GM18870 (cell line): ENCODE results near the gene RRAD.
"Not testable (repeated sequence)": the region's sequence is repeated elsewhere in the genome, so short reads cannot be mapped to it uniquely, and the experiment has no call there.

Source experiments
- ATAC-seq: cut with Tn5 transposase; IDR thresholded peaks from one replicate; pipeline ENCODE4 v1.9.1; 2021; ENCODE audit warnings: moderate library complexity; ENCODE audit not compliant: unreplicated experiment

Gene RRAD

DNA sequence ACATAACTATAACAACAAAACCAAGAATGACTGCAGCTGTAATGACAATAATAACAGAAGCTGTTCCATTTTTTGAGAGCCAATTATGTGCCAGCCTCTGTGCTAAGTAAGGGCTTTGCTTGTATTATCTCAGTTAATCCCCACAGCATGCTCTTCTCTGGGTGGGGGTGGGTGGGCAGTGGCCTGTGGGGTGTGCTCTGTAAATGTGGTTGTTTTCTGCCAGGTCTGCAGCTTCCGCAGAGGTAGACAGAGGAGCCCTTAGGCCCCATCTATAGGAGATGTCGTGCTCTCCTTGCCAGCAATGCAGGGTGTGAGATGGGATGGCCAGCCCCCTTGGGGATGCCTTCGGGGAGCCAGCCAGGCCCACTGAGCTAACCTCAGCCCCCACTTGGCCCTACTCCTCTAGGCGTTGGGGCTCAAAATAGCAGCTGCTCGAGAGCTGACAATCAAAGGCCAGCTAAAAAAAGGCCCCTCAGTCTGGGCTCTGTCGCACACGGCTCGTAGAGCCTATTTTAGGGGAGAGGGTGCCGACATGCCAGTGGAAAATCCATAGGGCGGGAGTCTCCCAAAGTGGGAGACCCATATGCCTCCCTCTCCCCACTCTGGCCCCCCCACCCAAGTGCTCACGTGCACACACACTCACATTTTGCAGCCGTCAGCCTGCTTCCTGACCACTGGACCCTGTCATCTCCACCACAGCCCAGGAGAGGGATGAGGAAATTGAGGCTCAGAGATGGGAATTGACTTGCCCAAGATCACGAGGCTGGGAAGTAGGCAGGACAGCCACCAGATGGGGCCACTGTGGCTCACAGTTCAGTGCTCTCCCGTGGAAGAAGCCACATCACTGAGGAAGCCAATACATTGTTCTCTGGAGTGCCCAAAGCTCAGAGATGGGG, 22.4 kb downstream of the RRAD start:
- no peak for ATAC-seq

DNA sequence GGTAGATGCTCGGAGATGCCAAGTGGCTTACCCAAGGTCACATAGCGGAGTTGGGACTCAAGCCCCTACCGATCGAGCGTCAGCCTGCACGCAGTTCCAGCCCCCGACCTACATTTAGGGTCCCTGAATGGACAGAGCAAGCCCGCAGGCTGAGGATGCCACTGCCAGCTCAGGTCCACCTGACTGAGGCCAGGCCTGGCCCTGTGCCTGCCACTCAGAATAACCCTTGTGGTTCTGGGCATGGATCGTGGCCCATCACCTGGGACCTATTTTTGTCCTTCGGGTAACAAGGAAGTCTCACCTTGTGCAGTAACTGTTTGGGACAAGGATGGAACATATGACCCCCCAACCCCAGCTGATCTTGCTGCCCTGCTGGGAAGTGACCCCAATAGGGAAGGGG, 23.7 kb downstream of the RRAD start:
- no peak for ATAC-seq

DNA sequence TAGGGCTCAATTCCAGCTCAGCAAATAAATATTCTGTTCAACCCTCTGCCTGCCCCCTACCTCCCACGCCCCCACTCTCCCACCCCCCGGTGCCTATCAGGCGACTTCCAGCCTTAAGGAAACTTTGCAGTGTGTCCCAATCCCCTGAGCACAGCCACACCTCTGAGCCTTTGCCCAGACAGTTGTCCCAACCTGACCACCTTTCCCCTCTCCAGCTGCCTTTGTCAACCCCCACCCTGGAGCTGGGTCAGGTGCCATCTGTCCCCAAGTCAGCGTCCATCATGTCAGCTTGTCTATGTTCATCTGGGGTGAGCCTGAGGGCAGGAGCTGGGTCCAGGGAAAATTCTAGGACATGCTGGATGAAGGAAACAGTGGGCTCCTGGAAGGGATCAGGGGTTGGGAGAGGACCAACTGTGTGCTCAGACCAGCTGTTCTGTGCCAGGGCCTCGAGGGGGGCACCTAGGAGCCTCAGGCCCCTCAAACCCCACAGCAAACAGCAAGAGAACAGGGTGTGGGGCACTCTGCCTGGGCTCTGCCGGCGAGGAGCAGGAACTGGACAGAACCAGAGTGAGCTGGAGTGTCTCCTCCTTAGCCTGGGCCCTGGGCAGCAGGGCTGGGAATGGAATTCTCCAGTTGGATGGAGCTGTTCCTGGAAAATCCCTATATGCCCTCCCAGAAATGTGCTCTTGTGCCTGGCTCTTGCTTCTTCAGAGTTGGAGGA, 24.5 kb downstream of the RRAD start:
- no peak for ATAC-seq

DNA sequence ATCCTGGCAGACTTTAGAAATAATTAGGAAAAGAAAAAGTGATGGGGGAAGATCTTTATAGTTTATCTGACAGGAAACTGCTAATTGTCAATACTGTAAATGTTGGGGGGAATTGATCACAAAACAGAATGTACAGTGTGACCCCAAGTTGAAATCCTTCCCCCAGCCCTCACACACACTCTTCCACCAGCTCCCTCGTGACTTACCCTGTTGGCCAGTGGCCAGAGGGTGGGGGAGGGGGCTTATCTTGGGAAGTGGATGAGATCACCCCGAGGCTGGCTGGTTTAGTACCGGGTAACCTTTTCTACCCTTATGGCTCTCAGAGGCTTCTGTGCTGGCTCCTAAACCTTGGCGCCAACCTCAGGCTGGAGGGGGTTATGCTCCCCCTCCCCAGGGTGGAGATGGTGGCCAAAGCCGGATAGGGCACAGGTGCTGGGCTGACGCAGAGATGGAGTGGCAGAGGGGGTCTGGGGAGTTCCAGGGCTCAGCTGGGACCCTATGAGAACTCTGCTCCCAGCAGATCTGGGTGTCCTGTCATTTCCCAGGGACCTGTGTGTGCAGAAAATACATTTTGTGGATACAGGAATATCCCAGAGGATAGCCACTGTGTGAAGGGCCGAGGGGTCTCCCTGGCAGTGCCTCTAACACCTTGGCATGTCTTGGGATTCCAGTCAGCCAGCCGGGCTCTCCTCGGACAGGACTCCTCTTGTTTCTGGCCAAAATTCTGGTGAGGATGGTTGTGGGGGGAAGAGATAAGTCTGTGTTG, 25.2 kb downstream of the RRAD start:
- no peak for ATAC-seq

DNA sequence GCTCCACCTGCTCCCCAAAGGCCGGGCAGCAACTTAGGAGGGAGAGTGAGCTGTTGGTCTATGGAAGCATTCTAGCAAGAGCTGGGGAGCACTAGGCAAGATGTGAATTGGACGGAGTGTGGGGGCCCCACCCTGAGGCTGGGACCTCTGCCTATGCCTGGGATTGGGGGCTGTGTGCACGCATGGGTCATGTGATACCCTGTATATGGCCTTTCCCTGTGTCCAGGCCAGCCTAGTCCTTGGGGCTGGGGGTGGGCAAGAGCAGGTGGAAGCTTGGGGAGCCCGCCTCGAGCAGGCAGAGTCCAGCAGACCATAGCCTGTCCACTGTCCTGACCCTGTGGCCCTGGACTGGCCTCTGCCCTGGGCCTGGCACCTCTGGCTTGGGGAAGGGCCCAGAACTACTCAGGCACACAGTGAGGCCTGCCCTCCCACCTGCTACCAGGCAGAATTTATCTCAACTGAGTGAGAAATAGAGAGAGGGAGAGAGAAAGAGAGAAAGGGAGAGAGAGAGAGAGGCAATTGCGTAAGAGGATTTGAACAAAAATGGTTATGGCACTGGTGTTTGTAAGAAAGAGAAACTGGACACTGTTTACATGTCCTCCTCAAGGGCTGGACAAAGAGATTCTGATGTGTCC, 25.9 kb downstream of the RRAD start:
- no peak for ATAC-seq

- ATAC-seq: no peak
Observed at GRCh38 chr16:66898933-66899309, 26.4 kb downstream of the RRAD start.

GRCh38 chr16:66898207-66898606, 27.1 kb downstream of the RRAD start:
- ATAC-seq: no peak

DNA sequence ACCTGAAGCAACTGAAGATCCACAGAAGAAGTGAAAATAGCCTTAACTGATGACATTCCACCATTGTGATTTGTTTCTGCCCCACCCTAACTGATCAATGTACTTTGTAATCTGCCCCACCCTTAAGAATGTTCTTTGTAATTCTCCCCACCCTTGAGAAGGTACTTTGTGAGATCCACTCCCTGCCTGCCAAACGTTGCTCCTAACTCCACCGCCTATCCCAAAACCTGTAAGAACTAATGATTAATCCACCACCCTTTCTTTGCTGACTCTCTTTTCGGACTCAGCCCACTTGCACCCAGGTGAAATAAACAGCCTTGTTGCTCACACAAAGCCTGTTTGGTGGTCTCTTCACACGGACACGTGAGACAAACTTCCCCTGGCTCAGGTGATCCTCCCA, 28.7 kb downstream of the RRAD start:
- ATAC-seq: not testable (repeated sequence)

DNA sequence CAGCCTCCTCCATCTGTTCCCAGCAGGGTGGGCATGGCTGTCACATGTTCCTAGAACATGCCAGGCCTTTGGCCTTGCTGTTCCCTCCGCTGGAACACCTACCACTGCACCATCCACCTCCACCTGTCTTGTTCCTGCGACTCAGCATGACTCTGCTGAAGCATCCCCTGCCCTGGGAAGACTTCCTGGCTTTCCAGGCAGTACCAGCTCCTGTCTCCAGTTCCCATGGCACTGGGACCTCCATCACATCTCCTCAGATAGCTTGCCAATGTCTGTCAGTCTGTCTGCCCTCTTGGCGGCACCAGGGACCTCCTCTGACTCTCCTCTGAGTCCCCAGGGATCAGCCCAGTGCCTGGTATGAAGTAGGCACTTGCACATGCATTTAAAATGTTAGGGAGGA, 29.3 kb downstream of the RRAD start:
- no peak for ATAC-seq

- no peak for ATAC-seq
Observed at GRCh38 chr16:66895689-66895979, 29.7 kb downstream of the RRAD start.

DNA sequence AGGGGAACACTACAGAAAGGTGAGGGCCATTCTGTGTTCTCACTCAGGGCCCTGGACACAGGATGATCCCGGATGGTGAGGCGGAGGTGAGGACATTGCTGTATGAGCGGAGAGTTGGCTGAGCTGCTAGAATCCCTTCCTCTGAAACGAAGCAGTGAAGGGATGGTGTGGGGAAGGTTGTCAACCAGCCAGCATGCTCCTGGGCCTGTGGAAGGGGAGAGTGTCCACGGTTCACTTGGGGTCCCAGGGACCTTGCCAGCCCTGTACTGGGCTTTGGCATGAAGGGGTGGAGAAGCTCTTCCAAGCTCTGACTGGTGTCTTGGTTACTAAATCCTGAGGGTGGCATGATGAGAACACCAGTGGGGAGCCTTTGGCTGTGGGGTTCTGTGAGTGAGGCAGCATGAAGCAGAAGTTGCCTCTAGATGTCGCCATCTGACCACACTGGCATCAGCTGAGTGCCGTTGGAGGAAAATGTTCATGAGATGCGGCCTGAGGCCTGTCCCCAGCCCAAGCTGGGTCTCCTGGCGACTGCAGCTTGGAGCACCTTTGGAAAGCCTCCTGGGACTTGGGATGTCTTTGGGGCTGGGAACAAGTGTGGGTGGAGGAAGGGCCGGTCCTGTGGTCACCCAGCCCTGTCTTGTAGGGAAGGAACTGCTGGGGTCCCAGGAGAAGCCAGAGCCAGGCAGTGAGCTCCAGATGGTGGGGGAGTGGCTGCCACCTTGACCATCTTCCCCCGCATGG, 30.2 kb downstream of the RRAD start:
- ATAC-seq: no peak

DNA sequence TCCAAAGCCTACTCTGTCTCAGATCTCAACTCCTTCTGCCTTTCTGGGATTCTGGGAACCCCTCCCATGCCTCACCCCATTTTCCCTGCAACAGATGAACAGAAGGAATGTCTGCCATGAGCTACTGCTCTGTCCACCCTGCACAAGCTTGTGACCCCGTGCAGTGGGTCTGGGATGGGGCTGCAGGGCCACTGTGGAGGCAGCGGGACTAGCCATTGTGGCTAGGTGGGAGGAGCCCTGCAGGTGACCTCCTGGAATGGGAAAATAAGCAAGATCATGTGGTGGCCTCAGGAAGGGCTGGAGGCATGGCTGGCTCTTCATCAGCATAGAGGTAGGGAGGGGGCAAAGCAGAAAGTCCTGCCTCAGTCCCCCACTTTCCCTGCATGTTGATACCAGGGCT, 31.3 kb downstream of the RRAD start:
- no peak for ATAC-seq

DNA sequence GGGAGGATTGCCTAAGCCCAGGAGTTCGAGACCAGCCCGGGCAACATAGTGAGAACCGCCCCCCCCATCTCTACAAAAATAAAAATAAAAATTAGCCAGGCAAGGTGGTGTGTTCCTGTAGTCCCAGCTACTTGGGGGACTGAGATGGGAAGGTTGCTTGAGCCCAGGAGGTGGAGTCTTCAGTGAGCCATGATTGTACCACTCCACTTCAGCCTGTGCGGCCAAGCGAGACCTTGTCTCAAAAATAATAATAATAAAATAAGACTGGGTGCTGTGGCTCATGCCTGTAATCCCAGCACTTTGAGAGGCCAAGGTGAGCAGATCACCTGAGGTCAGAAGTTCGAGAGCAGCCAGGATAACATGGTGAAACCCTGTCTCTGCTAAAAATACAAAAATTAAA, 33.5 kb downstream of the RRAD start:
- no peak for ATAC-seq

GRCh38 chr16:66891360-66891759, 34.0 kb downstream of the RRAD start:
- no peak for ATAC-seq

DNA sequence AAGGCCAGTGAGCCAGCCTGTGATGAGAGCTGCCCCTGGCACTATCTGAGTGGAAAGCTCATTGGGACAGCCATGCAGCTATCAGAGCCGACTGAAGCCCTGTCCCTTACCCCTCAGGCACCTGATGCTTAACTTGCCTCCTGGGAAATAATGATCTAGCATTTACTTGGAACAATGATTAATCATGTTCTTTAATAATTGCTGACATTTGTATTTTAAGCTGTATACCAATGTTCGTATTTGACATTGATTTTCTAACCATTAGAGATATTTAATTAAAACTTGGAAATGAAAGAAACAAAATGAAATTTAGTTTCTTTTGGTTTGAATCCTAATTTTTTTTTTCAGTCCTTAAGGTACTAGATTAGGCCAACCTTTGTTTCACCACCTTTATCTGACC, 34.5 kb downstream of the RRAD start:
- ATAC-seq: no peak

- ATAC-seq: no peak
Observed at GRCh38 chr16:66889622-66890021, 35.7 kb downstream of the RRAD start.

GRCh38 chr16:66888647-66889615, 36.4 kb downstream of the RRAD start:
- ATAC-seq: no peak

DNA sequence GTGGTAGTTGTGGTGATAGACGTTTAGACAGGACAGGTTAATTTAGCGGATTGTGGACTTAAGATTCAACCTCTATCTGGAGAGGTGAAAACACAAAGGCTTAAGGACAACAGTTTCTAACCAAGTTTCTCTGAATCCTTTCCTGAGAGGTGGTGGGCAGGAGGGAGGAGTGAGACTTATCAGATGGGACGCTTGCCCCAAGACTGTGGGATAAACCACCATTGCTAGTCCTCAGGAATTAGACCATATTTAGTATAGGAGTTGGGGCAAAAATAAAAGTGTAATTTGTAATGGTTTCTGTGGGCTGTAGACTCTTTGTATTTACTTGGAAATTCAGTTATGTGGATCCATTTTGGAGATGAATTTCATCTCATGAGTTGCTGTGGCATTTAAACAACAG, 38.4 kb downstream of the RRAD start:
- ATAC-seq: no peak

- ATAC-seq: no peak
Observed at GRCh38 chr16:66886321-66886720, 39.0 kb downstream of the RRAD start.

DNA sequence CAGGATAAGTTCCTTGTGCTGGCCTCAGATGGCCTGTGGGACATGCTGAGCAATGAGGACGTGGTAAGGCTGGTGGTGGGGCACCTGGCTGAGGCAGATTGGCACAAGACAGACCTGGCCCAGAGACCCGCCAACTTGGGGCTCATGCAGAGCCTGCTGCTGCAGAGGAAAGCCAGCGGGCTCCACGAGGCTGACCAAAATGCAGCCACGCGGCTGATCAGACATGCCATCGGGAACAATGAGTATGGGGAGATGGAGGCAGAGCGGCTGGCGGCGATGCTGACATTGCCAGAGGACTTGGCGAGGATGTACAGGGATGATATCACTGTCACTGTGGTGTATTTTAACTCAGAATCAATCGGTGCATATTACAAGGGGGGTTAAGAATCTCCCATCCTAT, 39.8 kb downstream of the RRAD start:
- no peak for ATAC-seq
